Measurements from ENCODE around the gene AK5. TPM values are rescaled to one million over a fixed set of nuclear protein-coding genes. Genes with fewer than 3 reads are reported as not detected.

AK5 gene
- total RNA-seq, 4 donors from 2014 or later, result not detected

GRCh38 chr1:77465139-77465538 lies 183.3 kb downstream of the AK5 start:
- WGBS, 2 donors, result 51 to 59% methylated on average over 2 of the region's 2 CpGs
- intact Hi-C loops (cut with DNase I), result no loop called here
- Histone ChIP-seq H3K4me1 (no peaks in the 10 kb centered on the region), H3K27me3 (no peaks in the 10 kb centered on the region), H3K4me3 (no peak overlapping the region), H3K36me3 (no peaks in the 10 kb centered on the region), H3K9me3 (no peaks in the 10 kb centered on the region), H3K27ac (no peak overlapping the region)
- TF ChIP-seq POLR2A (IDR thresholded peaks at IDR 0.05), result no peak
- TF ChIP-seq CTCF (IDR thresholded peaks at IDR 0.05), result no peak
- DNase-seq, result no peak

- H3K36me3 ChIP-seq, result no peaks in the 10 kb centered on the region
- H3K27me3 ChIP-seq, result no peaks in the 10 kb centered on the region
- WGBS, 2 donors, result 78 to 86% methylated on average over 5 of the region's 5 CpGs
- intact Hi-C loops (cut with DNase I), result no loop called here
- H3K27ac ChIP-seq, result no peak overlapping the region
- no peak overlapping the region for H3K4me3 ChIP-seq
- no peak for DNase-seq
- H3K4me1 ChIP-seq, result no peaks in the 10 kb centered on the region
- no peaks in the 10 kb centered on the region for H3K9me3 ChIP-seq
- TF ChIP-seq POLR2A (IDR thresholded peaks at IDR 0.05) (no peak), CTCF (IDR thresholded peaks at IDR 0.05) (no peak)
Observed at GRCh38 chr1:77465922-77466321, 184.1 kb downstream of the AK5 start.

GRCh38 chr1:77467021-77467595 lies 185.3 kb downstream of the AK5 start:
- 78 to 89% methylated on average over 2 of the region's 2 CpGs for WGBS, 2 donors
- Histone ChIP-seq H3K36me3 (no peaks in the 10 kb centered on the region), H3K4me1 (no peaks in the 10 kb centered on the region), H3K4me3 (no peak overlapping the region), H3K9me3 (no peaks in the 10 kb centered on the region), H3K27me3 (no peaks in the 10 kb centered on the region), H3K27ac (no peak overlapping the region)
- no peak for TF ChIP-seq POLR2A (IDR thresholded peaks at IDR 0.05)
- TF ChIP-seq CTCF (IDR thresholded peaks at IDR 0.05), result no peak
- DNase-seq, result no peak
- intact Hi-C loops (cut with DNase I), result no loop called here

- H3K27me3 ChIP-seq, result no peaks in the 10 kb centered on the region
- no peaks in the 10 kb centered on the region for H3K9me3 ChIP-seq
- 46 to 49% methylated on average over 2 of the region's 2 CpGs for WGBS, 2 donors
- no peaks in the 10 kb centered on the region for H3K4me1 ChIP-seq
- DNase-seq, result no peak
- H3K27ac ChIP-seq, result no peak overlapping the region
- no peaks in the 10 kb centered on the region for H3K36me3 ChIP-seq
- TF ChIP-seq CTCF (IDR thresholded peaks at IDR 0.05), result no peak
- TF ChIP-seq POLR2A (IDR thresholded peaks at IDR 0.05), result no peak
- intact Hi-C loops (cut with DNase I), result no loop called here
- no peak overlapping the region for H3K4me3 ChIP-seq
Observed at GRCh38 chr1:77467741-77468140, 185.9 kb downstream of the AK5 start.

- no peaks in the 10 kb centered on the region for H3K36me3 ChIP-seq
- intact Hi-C loops (cut with DNase I), result no loop called here
- no peak overlapping the region for H3K27ac ChIP-seq
- no peaks in the 10 kb centered on the region for H3K4me1 ChIP-seq
- no peak for DNase-seq
- no peak overlapping the region for H3K4me3 ChIP-seq
- H3K9me3 ChIP-seq, result no peaks in the 10 kb centered on the region
- no peak for TF ChIP-seq CTCF (IDR thresholded peaks at IDR 0.05)
- TF ChIP-seq POLR2A (IDR thresholded peaks at IDR 0.05), result no peak
- WGBS, 2 donors, result 24 to 30% methylated on average over 4 of the region's 4 CpGs
- H3K27me3 ChIP-seq, result no peaks in the 10 kb centered on the region
Observed at GRCh38 chr1:77468257-77468948, 186.6 kb downstream of the AK5 start.
